HTERT RPE-1 (cell line): Measurements from ENCODE around the gene PTPRR.

Experiments used
- in situ Hi-C: fragments of 300-500 bp; cut with MboI; formaldehyde crosslinking; loops from 4 replicates; pipeline ENCODE4 v1.14.3; 2020; ENCODE audit warnings: low sequenced_read_pairs

The PTPRR gene

GRCh38 chr12:70798016-70798783 is 122.3 kb downstream of the PTPRR start:
- in situ Hi-C loops, result no loop called here

- in situ Hi-C loops, result no loop called here
Observed at GRCh38 chr12:70796989-70797388, 123.5 kb downstream of the PTPRR start.

GRCh38 chr12:70795608-70796007 is 124.9 kb downstream of the PTPRR start:
- in situ Hi-C loops, result no loop called here

- in situ Hi-C loops, result no loop called here
Observed at GRCh38 chr12:70794131-70794530, 126.4 kb downstream of the PTPRR start.

- in situ Hi-C loops, result no loop called here
Observed at GRCh38 chr12:70788774-70789173, 131.8 kb downstream of the PTPRR start.

- in situ Hi-C loops, result no loop called here
Observed at GRCh38 chr12:70787612-70788011, 132.9 kb downstream of the PTPRR start.

- in situ Hi-C loops, result no loop called here
Observed at GRCh38 chr12:70785896-70786295, 134.6 kb downstream of the PTPRR start.

GRCh38 chr12:70784042-70784668 is 136.4 kb downstream of the PTPRR start:
- in situ Hi-C loops, result no loop called here

- in situ Hi-C loops, result no loop called here
Observed at GRCh38 chr12:70783455-70783854, 137.1 kb downstream of the PTPRR start.

- in situ Hi-C loops, result no loop called here
Observed at GRCh38 chr12:70779250-70779649, 141.3 kb downstream of the PTPRR start.

- in situ Hi-C loops, result no loop called here
Observed at GRCh38 chr12:70774055-70774454, 146.5 kb downstream of the PTPRR start.

GRCh38 chr12:70772836-70773235 is 147.7 kb downstream of the PTPRR start:
- in situ Hi-C loops, result no loop called here

GRCh38 chr12:70771581-70771980 is 149.0 kb downstream of the PTPRR start:
- in situ Hi-C loops, result no loop called here

- in situ Hi-C loops, result no loop called here
Observed at GRCh38 chr12:70763666-70764065, 156.9 kb downstream of the PTPRR start.

- in situ Hi-C loops, result no loop called here
Observed at GRCh38 chr12:70762000-70762399, 158.5 kb downstream of the PTPRR start.

- in situ Hi-C loops, result no loop called here
Observed at GRCh38 chr12:70759161-70759918, 161.2 kb downstream of the PTPRR start.

- in situ Hi-C loops, result no loop called here
Observed at GRCh38 chr12:70758494-70758845, 162.1 kb downstream of the PTPRR start.

GRCh38 chr12:70757830-70758493 is 162.6 kb downstream of the PTPRR start:
- in situ Hi-C loops, result no loop called here

- in situ Hi-C loops, result no loop called here
Observed at GRCh38 chr12:70756791-70757190, 163.7 kb downstream of the PTPRR start.

GRCh38 chr12:70756118-70756517 is 164.4 kb downstream of the PTPRR start:
- in situ Hi-C loops, result no loop called here

GRCh38 chr12:70754330-70754741 is 166.2 kb downstream of the PTPRR start:
- in situ Hi-C loops, result no loop called here
